Neural crest cell (in vitro differentiated cells): ENCODE results near the gene MATR3. TPM values are rescaled to one million over a fixed set of nuclear protein-coding genes. Genes with fewer than 3 reads are reported as not detected.
A peak's percentile ranks its signal among the peaks of the same experiment; 100 is the strongest.

Experiments
- DNase-seq: peaks from one replicate; pipeline ENCODE4 v3.0.0; 2021; ENCODE audit warnings: low read depth, mixed read lengths, low spot score
- H3K27ac Mint-ChIP-seq: one replicate; pipeline ENCODE4 v1.8.0; 2021; ENCODE audit warnings: mild to moderate bottlenecking, mixed read lengths; ENCODE audit not compliant: unreplicated experiment
- H3K27me3 Mint-ChIP-seq: 2 replicates; pipeline ENCODE4 v1.8.0; 2021; ENCODE audit warnings: low read depth, mild to moderate bottlenecking, mixed read lengths
- H3K36me3 Mint-ChIP-seq: 2 replicates; pipeline ENCODE4 v1.8.0; 2021; ENCODE audit warnings: low read depth, mild to moderate bottlenecking, mixed read lengths
- H3K4me1 Mint-ChIP-seq: 2 replicates; pipeline ENCODE4 v1.8.0; 2021; ENCODE audit warnings: mixed read lengths
- H3K4me3 Mint-ChIP-seq: one replicate; pipeline ENCODE4 v1.8.0; 2021; ENCODE audit warnings: mild to moderate bottlenecking, mixed read lengths
- H3K9me3 Mint-ChIP-seq: 2 replicates; pipeline ENCODE4 v1.8.0; 2021; ENCODE audit warnings: mixed read lengths
- total RNA-seq: library from RNA; stranded (reverse); gene quantifications from 2 replicates; pipeline ENCODE4 v1.2.1, GENCODE V29; 2021
- TF ChIP-seq, protein P1 (sequence below): fragments of 200-600 bp; sonication (generic); conservative IDR thresholded peaks from 2 replicates; pipeline ENCODE4 v1.5.0; 2021; ENCODE audit warnings: antibody characterized with exemption, mild to moderate bottlenecking

MATR3 gene
- total RNA-seq, 1 donor from 2014 or later, result 329 TPM

- Mint-ChIP-seq H3K27me3 (peaks cover 13% of the 10 kb centered on the region), H3K4me1 (peaks cover 50% of the 10 kb centered on the region), H3K27ac (peak overlapping the region; percentile 100), H3K36me3 (peaks cover 11% of the 10 kb centered on the region), H3K9me3 (no peaks in the 10 kb centered on the region), H3K4me3 (peak overlapping the region; percentile 99)
- TF ChIP-seq, protein P1, sequence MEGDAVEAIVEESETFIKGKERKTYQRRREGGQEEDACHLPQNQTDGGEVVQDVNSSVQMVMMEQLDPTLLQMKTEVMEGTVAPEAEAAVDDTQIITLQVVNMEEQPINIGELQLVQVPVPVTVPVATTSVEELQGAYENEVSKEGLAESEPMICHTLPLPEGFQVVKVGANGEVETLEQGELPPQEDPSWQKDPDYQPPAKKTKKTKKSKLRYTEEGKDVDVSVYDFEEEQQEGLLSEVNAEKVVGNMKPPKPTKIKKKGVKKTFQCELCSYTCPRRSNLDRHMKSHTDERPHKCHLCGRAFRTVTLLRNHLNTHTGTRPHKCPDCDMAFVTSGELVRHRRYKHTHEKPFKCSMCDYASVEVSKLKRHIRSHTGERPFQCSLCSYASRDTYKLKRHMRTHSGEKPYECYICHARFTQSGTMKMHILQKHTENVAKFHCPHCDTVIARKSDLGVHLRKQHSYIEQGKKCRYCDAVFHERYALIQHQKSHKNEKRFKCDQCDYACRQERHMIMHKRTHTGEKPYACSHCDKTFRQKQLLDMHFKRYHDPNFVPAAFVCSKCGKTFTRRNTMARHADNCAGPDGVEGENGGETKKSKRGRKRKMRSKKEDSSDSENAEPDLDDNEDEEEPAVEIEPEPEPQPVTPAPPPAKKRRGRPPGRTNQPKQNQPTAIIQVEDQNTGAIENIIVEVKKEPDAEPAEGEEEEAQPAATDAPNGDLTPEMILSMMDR, result no peak
- DNase-seq, result no peak
Measured at GRCh38 chr5:139295346-139296057, 2.0 kb downstream of the MATR3 start.

GRCh38 chr5:139296198-139296597 lies 2.7 kb downstream of the MATR3 start:
- H3K4me1 Mint-ChIP-seq, result peaks cover 50% of the 10 kb centered on the region
- H3K9me3 Mint-ChIP-seq, result no peaks in the 10 kb centered on the region
- peaks cover 11% of the 10 kb centered on the region for H3K36me3 Mint-ChIP-seq
- no peak overlapping the region for H3K27ac Mint-ChIP-seq
- TF ChIP-seq, protein P1, result no peak
- H3K27me3 Mint-ChIP-seq, result peaks cover 13% of the 10 kb centered on the region
- peak overlapping the region; percentile 80 for H3K4me3 Mint-ChIP-seq
- no peak for DNase-seq

- H3K9me3 Mint-ChIP-seq, result no peaks in the 10 kb centered on the region
- TF ChIP-seq, protein P1, result no peak
- H3K27me3 Mint-ChIP-seq, result peaks cover 13% of the 10 kb centered on the region
- DNase-seq, result no peak
- H3K4me1 Mint-ChIP-seq, result peaks cover 56% of the 10 kb centered on the region
- H3K4me3 Mint-ChIP-seq, result peak overlapping the region; percentile 80
- H3K27ac Mint-ChIP-seq, result no peak overlapping the region
- H3K36me3 Mint-ChIP-seq, result peaks cover 11% of the 10 kb centered on the region
Measured at GRCh38 chr5:139296862-139297326, 3.4 kb downstream of the MATR3 start.

GRCh38 chr5:139297439-139298133 lies 4.0 kb downstream of the MATR3 start:
- peaks cover 13% of the 10 kb centered on the region for H3K27me3 Mint-ChIP-seq
- no peak for DNase-seq
- H3K4me3 Mint-ChIP-seq, result peak overlapping the region; percentile 80
- H3K36me3 Mint-ChIP-seq, result peaks cover 11% of the 10 kb centered on the region
- H3K9me3 Mint-ChIP-seq, result no peaks in the 10 kb centered on the region
- peaks cover 59% of the 10 kb centered on the region for H3K4me1 Mint-ChIP-seq
- TF ChIP-seq, protein P1, result no peak
- H3K27ac Mint-ChIP-seq, result no peak overlapping the region

- peaks cover 13% of the 10 kb centered on the region for H3K27me3 Mint-ChIP-seq
- H3K27ac Mint-ChIP-seq, result peak overlapping the region; percentile 83
- H3K4me3 Mint-ChIP-seq, result peak overlapping the region; percentile 80
- H3K9me3 Mint-ChIP-seq, result no peaks in the 10 kb centered on the region
- DNase-seq, result no peak
- peaks cover 10% of the 10 kb centered on the region for H3K36me3 Mint-ChIP-seq
- H3K4me1 Mint-ChIP-seq, result peaks cover 65% of the 10 kb centered on the region
- TF ChIP-seq, protein P1, result no peak
Measured at GRCh38 chr5:139298242-139298641, 4.7 kb downstream of the MATR3 start.
